Cardiac fibroblast (primary cell): ENCODE measurements around the gene HOXC11.

Experiments used
- DNase-seq, 2 donors: peaks; one replicate each; pipeline versions ENCODE4 v3.0.0 to v3.0.0-alpha.2; 2010; ENCODE audit warnings: low read depth in 2 of 2
- H3K4me3 ChIP-seq, 2 donors: replicated peaks in 1 of 2; 1 replicate in 1 of 2; 2 replicates in 1 of 2; pipeline ENCODE4 v1.5.1; 2011; ENCODE audit warnings: low read depth in 2 of 2, low read length in 2 of 2, mild to moderate bottlenecking in 2 of 2, moderate library complexity in 1 of 2
- CTCF ChIP-seq: IDR thresholded peaks from one replicate; pipeline ENCODE4 v1.5.1; 2011; ENCODE audit warnings: low read depth, mild to moderate bottlenecking, low read length, inconsistent platforms

Gene HOXC11

GRCh38 chr12:53955036-53955775 is 17.7 kb upstream of the HOXC11 start:
- TF ChIP-seq CTCF = no peak
- DNase-seq = no peak
- H3K4me3 ChIP-seq = no peak overlapping the region

GRCh38 chr12:53955776-53956250 is 17.1 kb upstream of the HOXC11 start:
- TF ChIP-seq CTCF = no peak
- H3K4me3 ChIP-seq = no peak overlapping the region
- DNase-seq = no peak

- no peak for DNase-seq
- TF ChIP-seq CTCF = no peak
- H3K4me3 ChIP-seq = no peak overlapping the region
Measured at GRCh38 chr12:53956251-53956887, 16.6 kb upstream of the HOXC11 start.

DNA sequence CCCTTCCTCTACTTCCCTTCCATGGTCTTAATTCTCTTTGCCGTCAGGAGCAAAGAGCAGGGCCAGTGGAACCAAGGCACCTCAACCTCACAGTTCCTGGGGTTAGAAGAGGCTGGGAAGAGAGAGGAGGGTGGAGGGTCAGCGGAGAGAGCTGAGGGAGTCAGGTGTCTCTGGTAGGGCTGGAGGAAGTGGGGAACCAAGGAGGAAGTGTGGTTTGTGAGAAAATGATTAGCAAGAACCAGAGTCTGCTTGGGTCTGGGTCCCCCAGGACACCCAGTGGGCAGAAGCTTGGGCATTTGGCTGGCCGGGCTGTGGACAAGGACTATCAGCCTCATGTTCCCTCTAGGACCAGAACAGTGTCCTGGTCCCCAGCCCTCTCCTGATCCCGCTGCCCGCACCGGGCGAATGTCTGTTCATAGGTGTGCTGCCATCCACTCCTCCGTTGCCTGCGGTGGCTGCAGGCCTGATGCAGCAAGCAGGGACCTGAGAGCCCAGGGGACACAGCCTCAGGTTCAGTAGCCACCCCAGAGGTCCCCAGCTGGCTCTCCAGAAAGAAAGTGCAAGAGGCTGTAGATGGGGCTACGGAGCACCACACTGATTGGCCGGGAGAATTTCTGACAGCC is 15.9 kb upstream of the HOXC11 start:
- no peak for DNase-seq
- no peak for TF ChIP-seq CTCF
- no peak overlapping the region for H3K4me3 ChIP-seq

DNA sequence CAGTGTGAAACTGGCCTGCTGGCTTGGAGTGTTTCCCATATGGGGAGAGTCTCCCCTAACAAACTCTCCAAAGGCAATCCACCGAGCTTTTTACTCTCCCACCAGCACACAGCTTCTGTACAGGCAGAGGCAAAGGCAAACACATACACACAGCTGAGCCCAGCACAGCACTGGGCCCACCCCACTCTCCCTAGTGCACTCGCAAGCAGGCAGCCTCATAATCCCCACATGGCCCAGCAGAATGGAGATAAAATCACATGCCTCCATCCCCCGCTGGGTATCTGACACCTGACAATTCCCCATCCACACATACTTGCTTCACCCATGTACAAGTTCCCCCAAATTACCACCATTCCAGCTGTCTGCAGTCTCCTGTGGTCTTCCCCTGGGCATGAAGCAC is 14.8 kb upstream of the HOXC11 start:
- DNase-seq = no peak
- H3K4me3 ChIP-seq = no peak overlapping the region
- TF ChIP-seq CTCF = no peak

GRCh38 chr12:53959314-53959713 is 13.6 kb upstream of the HOXC11 start:
- DNase-seq = no peak
- no peak overlapping the region for H3K4me3 ChIP-seq
- TF ChIP-seq CTCF = no peak
